GM10847 (cell line): ENCODE data around the gene TKT.

Source experiments
- POLR2A ChIP-seq: IDR thresholded peaks from 2 replicates; pipeline ENCODE4 v1.6.1; 2011; ENCODE audit not compliant: insufficient read length; ENCODE audit errors: extremely low read depth

Gene TKT, protein sequence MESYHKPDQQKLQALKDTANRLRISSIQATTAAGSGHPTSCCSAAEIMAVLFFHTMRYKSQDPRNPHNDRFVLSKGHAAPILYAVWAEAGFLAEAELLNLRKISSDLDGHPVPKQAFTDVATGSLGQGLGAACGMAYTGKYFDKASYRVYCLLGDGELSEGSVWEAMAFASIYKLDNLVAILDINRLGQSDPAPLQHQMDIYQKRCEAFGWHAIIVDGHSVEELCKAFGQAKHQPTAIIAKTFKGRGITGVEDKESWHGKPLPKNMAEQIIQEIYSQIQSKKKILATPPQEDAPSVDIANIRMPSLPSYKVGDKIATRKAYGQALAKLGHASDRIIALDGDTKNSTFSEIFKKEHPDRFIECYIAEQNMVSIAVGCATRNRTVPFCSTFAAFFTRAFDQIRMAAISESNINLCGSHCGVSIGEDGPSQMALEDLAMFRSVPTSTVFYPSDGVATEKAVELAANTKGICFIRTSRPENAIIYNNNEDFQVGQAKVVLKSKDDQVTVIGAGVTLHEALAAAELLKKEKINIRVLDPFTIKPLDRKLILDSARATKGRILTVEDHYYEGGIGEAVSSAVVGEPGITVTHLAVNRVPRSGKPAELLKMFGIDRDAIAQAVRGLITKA

DNA sequence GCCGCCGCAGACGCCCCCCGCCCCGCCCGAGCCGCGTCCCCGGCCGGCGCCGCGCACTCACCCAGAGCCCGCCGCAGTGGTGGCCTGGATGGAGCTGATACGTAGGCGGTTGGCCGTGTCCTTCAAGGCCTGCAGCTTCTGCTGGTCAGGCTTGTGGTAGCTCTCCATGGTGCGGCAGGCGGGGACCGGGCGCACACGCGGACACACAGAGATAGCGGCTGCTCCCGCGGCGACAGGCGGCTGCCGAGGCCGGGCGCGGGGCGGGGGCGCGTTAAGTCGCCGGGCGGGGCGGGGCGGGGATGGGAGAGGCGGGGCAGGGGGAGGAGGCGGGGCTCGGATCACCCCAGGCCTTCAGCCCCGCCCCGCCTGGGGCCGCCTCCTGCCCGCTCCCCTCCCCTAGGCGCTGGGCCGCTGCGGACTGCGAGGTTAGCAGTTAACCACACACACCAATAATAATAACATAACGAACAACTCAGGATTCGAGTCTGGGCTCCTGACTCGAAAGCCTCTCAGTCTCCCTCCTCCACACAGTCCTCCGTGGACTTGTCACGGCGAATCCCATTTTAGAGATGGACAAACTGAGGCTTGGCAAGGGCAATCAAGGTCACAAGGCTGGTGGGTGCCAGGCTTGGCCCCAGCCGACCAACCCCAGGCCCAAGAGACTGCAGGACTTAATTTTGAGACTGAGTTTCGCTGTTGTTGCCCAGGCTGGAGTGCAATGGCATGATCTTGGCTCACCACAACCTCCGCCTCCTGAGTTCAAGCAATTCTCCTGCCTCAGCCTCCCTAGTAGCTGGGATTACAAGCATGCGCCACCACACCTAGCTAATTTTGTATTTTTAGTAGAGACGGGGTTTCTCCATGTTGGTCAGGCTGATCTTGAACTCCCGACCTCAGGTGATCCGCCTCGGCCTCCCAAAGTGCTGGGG lies at the start of gene TKT:
Gene TKT (minus strand): TSS at position 248 of the 929 bp plus-strand sequence. CDS start 80 bp downstream, at position 168.
- peak; percentile 80 for TF ChIP-seq POLR2A

DNA sequence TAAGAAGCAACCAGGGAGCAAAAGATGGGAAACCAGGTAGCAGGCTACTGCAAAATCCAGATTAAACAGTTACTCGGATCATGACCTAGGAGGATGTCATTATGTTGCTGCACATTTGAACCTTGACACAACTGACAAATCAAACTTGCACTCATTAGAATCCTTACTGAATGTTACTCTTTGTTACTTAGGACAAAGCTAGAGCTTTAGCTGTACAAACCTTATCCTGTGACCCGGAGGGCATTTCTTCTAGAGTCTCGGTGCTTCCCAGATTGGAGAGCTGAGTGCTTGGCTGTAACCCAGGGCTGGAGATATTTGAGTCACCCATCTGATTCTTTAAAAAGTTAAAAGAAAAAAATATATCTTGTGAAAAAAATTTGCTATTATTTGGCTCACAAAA lies 48.1 kb upstream of the TKT start:
- TF ChIP-seq POLR2A: no peak

DNA sequence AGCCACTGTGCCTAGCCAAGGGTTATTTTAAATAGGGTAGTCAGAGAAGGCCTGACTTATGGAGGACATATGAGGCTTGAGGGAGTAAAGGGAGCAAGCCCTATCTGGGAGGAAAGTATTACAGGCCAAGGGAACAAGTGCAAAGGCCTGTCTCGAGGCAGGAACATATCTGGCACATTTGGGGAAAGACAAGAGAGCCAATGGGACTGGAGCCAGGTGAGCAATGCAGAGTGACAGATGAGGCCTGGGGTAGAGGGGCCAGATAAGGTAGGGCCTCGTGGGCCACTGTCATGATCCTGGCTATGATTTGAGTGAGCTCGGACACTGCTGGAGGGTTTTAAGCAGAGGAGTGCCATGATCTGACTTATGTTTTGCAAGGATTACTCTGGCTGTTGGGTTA lies 47.7 kb upstream of the TKT start:
- no peak for TF ChIP-seq POLR2A

DNA sequence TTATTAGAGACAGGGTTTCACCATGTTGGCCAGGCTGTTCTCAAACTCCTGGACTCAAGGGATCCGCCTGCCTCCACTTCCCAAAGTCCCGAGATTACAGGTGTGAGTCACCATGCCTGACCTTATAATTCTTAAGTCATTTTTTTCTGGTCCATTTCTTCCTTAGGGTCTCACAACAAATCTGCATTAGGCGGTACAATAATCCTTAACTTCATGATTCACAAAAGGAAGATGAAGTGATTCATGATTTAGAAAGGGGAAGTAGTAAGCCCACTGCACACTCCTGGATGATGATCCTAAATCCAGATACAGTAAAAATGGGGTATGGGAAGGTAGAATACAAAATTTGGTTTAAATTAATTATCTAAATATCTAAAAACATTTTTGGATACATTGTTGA lies 45.0 kb upstream of the TKT start:
- TF ChIP-seq POLR2A: no peak

DNA sequence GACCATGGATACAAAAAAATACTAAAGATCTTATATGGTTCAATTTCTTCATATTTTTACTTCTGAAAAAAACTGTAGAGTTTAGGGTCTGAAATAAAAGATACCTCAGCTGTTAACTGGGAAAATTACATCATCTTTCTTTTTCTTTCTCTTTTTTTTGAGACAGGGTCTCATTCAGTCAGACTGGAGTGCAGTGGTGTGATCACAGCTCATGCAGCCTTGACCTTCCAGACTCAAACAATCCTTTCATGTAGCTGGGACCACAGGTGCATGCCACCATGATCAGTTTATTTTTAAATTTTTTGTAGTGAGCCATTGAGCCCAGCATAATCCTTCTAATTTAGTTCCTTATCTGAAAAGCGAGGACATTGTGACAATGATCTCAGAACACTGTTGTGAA lies 39.6 kb upstream of the TKT start:
- TF ChIP-seq POLR2A: no peak

- TF ChIP-seq POLR2A: no peak
These were observed 38.0 kb upstream of the TKT start for GRCh38 chr3:53293867-53294266.

- no peak for TF ChIP-seq POLR2A
These were observed 32.4 kb upstream of the TKT start for GRCh38 chr3:53288214-53288613.

- TF ChIP-seq POLR2A: no peak
These were observed 31.4 kb upstream of the TKT start for GRCh38 chr3:53287131-53287629.

GRCh38 chr3:53286727-53287126 lies 30.9 kb upstream of the TKT start:
- no peak for TF ChIP-seq POLR2A

DNA sequence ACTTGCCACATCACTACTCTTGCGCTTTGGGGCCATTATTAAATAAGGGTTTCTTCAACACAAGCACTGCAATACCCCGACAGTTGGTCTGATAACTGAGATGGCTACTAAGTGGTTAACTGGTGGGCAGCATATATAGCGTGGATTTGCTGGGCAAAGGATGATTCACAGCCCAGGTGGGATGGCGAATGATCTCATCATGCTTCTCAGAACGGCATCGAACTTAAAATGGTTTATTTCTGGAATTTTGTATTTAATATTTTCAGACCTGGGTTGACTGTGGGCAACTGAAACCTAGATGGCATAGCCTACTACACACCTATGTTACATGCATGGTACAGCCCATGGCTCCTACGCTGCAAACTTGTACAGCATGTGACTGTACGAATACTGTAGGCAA lies 26.8 kb upstream of the TKT start:
- no peak for TF ChIP-seq POLR2A

GRCh38 chr3:53278667-53279066 lies 22.8 kb upstream of the TKT start:
- TF ChIP-seq POLR2A: no peak

DNA sequence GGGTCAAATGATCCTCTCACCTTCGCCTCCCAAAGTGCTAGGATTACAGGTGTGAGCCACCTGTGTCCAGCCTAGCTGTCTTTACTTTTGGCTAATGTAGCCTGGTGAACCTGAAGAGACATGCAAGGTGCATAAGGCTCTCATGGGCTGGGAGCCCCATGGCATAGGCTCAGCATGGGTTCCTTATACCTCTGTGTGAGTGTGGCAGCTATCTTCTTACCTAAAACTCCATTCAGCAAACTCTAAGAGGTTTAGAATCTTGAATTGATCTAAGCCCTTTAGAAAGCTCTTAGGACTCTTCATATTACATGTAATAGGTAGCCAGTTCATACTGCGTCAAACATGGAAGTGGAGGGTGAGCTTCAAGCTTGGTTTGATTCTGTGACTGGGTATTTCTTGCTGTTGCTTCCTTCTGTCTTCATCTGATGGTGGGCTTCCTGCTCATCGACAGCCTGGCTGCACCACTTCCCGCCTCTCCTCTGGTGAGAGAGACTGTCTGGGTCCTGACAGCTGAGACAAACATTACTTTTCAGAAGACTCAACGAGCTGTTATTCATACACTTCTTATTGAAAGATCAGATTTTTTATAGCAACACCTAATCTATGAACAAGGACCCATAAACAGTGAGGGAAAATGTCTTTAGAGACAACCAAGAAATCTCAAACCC lies 19.2 kb upstream of the TKT start:
- no peak for TF ChIP-seq POLR2A

DNA sequence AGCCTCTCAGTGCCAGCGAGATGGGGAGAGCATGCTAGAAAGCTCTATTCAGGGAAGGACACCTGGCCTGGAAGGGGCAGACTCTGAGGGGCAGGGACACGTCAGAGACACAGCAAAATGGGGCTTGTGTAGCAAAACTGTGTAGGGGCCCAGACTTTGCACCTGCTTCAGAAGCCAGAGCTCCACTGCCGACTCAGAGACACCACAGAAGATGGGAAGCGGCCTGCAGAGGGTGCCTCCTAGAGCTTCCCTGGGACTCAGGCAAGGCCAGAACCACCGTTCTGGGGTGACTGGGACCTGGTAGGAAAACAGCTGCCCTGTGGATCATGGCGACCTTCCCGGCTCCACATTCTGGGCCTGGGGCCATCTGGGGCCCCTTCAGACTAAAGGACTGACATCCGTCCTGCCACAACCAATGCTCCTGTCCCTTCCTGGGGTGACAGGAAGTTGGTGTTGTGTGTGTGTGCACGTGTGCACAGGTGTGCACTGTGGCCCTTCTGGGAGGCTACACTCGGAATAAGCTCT lies 17.4 kb upstream of the TKT start:
- TF ChIP-seq POLR2A: no peak

DNA sequence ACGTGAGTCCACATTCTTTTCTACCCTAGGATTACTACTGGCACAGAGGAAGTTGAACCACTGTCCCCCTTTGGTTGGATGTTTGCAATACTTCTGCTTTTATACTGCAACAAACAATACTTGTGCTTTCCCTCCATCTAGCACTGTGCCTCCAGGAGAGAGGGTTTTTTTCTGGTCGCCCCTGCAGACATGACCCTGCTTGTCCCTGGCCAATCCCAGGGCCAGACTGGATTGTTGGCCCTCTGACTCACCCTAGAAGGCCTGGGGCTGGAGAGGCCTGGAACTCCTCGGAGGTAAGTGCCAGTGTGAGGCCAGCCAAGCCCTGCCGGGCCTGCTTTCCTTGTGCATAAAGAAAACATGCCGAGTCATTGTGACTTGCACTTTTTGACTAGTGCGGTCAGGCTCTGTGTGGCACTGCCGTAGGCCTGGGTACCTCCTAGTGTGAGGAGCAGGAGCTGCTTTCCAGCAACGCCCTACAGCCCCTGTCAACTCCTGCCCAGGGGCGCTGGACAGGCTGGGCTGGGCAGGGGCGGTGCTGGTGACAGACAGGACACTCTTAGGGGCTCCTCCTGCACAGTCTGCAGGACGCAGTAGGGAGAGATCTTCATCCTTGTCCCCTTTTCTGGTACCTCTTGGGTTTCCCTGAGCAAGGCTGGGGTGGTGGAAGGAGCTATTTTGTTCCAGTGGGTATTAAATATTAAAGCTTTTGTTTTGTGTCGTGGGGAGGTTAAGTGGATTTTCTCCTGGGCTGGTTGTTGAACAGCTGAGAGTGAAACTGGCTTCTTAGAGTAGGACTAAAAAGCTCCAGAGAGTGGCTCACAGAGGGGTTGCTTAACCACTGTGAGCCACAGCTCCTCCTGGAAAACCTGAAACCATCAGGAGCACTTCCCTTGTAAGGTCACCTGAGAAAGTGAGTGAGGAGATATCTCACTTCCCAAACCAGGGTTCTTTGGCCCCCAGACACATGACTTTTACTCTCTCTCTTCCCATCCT lies 14.4 kb upstream of the TKT start:
- no peak for TF ChIP-seq POLR2A

DNA sequence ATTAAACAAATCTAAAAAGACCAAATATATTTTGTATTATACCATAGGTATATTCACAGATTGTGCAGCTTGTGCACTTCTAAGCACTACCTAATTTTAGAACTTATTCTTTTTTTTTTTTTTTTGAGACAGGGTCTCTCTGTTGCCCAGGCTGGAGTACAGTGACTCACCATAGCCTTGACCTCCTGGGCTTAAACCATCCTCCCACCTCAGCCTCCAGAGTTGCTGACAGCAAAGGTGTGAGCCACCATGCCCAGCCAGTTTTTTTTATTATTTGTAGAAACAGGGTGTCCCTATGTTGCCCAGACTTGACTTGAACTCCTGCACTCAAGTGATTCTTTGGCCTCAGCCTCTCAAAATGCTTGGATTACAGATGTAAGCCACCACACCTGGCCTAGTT lies 11.9 kb upstream of the TKT start:
- no peak for TF ChIP-seq POLR2A
